ENCODE data around the gene KDM8. TPM values are rescaled to one million over a fixed set of nuclear protein-coding genes. Genes with fewer than 3 reads are reported as not detected.
A peak's percentile ranks its signal among the peaks of the same experiment; 100 is the strongest.

Gene KDM8
- total RNA-seq = 1 to 10 TPM; 2.0 to 4.6 (median 2.6) TPM

DNA sequence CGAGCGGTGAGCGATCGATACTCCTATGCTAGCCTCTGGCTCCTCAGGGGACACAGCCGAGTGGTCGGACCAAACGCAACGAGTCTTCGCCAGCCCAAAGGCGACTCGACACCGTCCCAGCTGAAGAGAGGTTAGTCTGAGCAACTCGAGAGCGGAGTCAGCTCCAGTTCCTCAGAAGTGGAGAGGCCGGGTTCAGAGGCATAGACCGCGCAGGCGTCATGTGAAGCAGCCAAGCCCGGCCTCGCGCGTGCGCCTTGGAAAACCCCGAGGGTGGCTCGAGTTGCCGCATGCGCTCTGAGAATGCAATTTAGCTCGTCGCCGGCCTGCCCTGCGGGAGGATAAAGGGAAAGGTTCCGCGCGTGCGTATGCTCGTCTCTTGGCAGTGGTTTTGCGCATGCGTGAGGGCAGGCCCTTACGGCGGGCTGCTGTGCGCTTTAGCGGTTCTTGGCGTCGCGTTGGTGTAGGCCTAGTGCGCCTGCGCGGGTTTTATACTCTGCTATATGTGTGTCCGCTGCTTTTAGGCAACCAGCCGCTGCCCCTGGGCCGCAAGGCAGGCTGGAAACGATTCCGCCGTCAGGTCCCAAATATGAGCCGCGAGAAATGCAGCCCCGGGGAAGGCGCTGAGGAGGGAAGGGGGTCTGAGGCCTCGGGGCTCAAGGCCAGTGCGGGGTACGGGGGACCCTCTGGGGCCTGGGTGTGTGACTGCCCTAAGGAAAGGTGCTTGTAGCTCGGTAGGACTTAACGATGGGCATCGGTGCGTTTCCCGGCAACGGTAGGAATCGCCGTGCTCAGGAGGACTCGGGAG, at the start of gene KDM8:
KDM8 (plus strand) TSS at position 20 of the 805 bp plus-strand sequence. CDS start 6,598 bp downstream, outside the sequence.
- ATAC-seq (ENCODE audit: low FRiP score) (peak; percentile 100), DNase-seq (ENCODE audit: low spot score) (peak; percentile 92)
- TF ChIP-seq, protein P1, sequence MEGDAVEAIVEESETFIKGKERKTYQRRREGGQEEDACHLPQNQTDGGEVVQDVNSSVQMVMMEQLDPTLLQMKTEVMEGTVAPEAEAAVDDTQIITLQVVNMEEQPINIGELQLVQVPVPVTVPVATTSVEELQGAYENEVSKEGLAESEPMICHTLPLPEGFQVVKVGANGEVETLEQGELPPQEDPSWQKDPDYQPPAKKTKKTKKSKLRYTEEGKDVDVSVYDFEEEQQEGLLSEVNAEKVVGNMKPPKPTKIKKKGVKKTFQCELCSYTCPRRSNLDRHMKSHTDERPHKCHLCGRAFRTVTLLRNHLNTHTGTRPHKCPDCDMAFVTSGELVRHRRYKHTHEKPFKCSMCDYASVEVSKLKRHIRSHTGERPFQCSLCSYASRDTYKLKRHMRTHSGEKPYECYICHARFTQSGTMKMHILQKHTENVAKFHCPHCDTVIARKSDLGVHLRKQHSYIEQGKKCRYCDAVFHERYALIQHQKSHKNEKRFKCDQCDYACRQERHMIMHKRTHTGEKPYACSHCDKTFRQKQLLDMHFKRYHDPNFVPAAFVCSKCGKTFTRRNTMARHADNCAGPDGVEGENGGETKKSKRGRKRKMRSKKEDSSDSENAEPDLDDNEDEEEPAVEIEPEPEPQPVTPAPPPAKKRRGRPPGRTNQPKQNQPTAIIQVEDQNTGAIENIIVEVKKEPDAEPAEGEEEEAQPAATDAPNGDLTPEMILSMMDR (IDR thresholded peaks at IDR 0.05) = no peak

DNA sequence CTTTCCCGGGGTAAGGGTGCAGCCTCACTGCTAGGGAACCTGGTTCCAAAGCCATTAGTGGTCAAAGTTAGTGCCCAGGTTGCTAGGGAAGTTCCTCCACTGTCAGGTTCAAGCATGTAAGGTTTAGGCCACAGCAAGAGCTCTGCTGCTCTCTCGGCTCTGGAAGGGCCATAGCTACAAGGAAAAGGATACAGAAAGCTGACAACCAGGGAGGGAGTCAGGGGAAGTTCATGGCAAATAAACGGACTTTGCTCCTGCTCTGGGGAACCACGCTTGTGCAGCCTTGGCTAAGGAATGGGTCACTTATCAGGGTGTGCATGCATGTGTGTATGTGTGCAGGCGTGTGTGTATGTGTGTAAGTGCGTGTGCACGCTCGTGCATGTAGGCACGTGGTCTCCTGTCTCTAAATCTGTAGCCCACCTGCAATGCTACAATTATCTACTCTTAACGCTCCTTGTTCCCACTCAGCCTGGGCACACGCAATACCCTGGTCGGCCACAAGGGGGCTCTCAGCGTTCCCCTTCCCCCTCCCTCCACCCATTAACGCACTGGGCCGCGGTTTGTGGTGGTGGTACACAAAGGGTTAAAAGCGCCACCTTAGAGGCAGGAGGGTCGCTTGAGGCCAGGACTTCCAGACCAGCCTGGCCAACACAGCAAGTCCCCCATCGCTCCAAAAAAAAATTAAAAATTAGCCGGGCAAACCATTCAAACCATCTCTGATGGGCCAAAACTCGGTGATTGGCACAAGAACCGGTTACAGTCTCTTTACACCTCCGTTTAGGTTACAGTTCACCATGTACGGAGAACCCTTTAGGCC, 48.4 kb upstream of the KDM8 start:
- ATAC-seq (ENCODE audit: low FRiP score) (no peak), DNase-seq (ENCODE audit: low spot score) (peak; percentile 46)

DNA sequence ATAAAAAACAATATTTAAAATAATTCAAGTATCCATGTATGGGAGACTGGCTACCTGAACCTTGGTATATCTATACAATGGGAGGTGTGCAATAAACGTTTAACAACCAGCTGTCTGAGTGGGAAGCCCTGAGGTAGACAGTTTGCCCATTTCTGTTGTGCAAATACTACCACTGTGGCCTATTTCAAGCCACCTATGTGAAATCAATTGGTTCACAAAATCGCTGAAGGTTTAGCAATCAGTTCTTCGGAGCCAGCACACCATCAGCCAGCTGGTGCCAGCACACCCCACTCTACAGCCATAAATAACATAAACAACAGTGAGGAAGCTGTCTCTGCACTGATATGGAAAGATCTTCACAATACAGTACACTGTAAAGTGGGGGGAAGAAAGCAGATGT, 46.7 kb upstream of the KDM8 start:
- ATAC-seq (ENCODE audit: low FRiP score) = no peak
- TF ChIP-seq, protein P1 (IDR thresholded peaks at IDR 0.05) = no peak
- DNase-seq (ENCODE audit: low spot score) = no peak

More for the DNA sequence above, 48.4 kb upstream of the KDM8 start:
- TF ChIP-seq, protein P1 (IDR thresholded peaks at IDR 0.05) = peak in 2 of 3 donors; percentile 68 to 76

DNA sequence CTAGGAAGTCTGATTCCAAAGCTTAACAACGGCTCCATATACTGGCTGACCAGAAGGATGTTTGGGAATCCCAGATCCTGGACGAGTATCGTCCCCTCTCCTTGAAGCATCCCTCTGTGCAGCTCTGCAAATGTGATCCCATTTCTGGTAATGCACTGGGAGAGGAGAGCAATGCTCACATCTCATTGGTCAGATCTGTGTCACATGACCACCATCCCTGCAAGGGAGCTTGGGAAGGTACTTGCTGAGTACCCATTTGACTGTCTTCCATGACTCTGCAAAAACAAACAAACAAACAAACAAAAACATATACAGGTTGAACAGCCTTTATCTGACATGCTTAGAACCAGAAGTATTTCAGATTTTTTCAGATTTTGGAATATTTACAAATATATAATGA, 41.9 kb upstream of the KDM8 start:
- ATAC-seq (ENCODE audit: low FRiP score) (no peak), DNase-seq (ENCODE audit: low spot score) (no peak)
- TF ChIP-seq, protein P1 (IDR thresholded peaks at IDR 0.05) = no peak

DNA sequence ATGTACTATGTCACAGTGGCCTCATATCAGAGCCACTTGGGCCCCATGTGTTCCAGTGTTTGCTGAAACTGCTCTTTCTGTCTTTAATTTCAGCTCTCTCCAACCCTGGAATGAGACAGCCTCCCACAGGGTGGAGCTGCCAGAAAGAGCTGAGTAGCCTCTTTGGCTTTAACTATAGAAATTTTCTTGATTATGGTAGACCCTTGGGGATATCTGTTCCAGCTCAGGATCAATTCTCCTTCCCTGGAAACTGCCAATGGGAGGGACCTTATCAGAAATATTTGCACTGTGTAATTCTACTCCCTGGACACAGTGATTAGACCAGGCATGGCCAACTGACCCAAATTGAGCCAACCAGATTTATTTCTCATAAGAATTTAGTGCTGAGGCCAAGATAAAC, 39.0 kb upstream of the KDM8 start:
- ATAC-seq (ENCODE audit: low FRiP score) (no peak), DNase-seq (ENCODE audit: low spot score) (no peak)
- TF ChIP-seq, protein P1 (IDR thresholded peaks at IDR 0.05) = no peak

DNA sequence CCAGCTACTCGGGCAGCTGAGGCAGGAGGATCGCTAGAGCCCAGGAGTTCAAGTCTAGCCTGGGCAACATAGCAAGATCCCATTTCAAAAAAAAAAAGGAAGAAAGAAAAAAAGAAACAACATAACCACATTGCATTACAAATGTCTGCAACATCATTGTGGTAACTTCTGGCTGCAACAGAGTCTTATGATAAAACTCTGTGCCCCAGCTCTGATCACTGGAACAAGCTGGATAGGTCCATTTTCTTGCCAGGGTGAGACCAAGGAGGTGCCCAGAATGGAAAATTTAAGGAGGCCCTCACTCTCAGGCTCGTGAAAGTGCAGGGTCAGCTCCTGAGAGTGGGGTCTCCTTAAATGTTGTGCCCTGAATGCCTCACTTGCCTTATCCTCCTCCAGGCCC, 37.8 kb upstream of the KDM8 start:
- TF ChIP-seq, protein P1 (IDR thresholded peaks at IDR 0.05) = no peak
- DNase-seq (ENCODE audit: low spot score) = no peak
- ATAC-seq (ENCODE audit: low FRiP score) = no peak
